Measurements from ENCODE around the gene NKX6-2.
"Not testable (repeated sequence)": the region's sequence is repeated elsewhere in the genome, so short reads cannot be mapped to it uniquely, and the experiment has no call there.

Gene NKX6-2

GRCh38 chr10:132793871-132794849 is 8.2 kb upstream of the NKX6-2 start:
- DNase-seq, result no peak

GRCh38 chr10:132793213-132793612 is 7.3 kb upstream of the NKX6-2 start:
- DNase-seq, result no peak

DNA sequence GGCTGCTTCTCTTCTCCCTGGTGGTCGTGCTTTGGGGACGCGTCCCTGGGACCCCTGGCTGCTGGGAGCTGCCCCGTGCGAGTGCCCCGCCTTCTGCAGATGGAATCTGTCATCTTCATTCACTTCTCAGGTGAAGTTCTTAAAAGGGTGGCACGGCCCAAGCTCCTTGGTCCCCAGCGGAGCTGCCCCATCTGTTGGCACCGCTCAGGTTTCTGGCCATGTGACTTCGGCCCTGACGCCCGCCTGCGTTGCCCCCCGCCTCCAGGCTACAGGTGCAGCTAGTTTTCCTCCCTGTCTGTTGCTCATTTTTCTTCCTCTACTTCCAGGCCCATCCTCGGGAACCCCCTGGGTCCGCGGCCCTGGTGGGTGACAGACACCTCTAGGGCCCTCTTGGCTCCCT is 6.8 kb upstream of the NKX6-2 start:
- DNase-seq, result no peak

- DNase-seq, result not testable (repeated sequence)
Observed at GRCh38 chr10:132792099-132792498, 6.2 kb upstream of the NKX6-2 start.

GRCh38 chr10:132790934-132791829 is 5.2 kb upstream of the NKX6-2 start:
- DNase-seq, result no peak

- DNase-seq, result no peak
Observed at GRCh38 chr10:132790470-132790869, 4.5 kb upstream of the NKX6-2 start.

- DNase-seq, result no peak
Observed at GRCh38 chr10:132789659-132790148, 3.8 kb upstream of the NKX6-2 start.

DNA sequence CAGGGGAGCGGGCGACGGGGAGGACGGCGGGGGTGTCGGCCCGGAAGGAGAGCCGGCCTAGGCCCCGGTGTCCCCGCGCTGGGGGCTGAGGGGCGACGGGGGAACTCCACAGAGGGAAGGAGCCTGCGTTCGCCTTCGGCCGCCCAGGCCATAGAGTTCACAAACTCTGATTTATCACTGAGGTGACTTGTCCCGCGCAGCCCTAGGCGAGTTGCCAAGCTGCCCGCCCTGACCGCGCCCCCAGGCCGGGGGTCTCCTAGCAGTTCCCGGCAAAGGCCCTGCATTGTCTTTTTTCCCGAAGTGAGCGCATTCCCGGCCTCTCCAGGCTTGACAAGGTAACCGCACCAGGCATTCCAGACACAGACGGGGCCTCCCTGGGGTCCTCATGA is 2.9 kb upstream of the NKX6-2 start:
- DNase-seq, result no peak

DNA sequence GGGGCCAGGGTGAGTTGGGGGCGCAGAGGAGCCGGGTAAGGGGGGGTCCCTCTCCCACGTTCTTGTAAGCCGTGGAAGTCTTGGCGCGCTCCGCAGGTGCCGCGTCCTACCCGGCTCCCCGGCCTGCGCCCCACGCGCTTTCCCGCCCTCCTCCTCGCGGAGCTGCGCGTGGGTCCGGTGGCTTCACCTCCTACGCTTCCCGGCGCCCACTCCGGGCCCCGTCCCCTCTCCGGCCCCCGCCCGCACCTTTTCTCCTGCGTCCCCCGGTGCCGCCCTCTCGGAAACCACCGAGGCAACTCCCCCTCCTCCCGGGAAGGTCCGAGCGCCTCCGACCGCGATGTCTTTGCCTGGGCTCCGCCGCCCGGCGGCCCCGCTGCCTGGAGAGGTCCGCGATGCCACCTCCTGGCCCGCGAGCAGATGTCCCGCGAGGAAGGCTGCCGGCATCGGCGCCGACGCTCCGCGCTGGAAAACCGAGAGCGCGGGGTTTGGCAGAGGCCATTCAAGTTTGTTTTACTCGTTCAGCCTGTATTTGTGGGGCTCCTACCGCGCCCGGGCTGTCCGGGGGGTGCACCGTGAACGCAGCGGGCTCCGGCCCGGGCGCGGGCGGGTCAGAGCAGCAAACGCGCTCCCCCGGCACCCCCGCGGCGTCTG is 2.4 kb upstream of the NKX6-2 start:
- DNase-seq, result no peak

DNA sequence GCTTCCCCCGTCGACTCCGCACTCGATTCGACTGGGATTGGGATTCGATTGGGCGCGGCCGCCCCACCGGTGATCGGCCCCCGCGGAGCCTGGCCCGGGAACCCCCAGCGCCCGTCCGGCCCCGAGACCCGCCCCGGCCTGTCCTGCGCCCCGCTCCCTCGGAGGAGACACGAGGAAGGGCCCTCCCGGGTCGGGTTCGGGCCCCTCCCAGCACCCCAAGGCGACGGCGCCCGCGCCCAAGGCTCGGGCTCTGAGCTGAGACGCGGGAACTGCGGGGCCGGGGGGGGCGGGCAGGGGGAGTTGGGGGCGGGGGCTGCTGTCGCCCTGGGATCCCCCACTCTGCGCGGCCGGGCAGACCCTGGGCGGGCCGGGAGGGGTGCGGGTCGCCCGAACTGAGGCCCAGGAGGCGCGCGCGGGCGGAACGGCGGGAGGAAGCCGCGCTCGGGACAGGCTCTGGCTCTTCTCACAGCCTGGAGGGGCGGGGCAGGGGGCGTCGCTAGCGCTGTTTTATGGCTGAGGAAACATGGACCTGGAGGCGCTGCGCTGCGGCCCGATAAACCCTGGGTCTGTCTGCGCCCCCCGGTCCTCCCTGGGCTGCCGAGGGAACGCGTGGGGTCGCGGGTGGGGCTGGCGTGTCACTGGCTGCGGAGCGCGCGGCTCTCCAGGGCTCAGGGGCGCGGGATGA is 1.7 kb upstream of the NKX6-2 start:
- no peak for DNase-seq

GRCh38 chr10:132786884-132787494 is 1.0 kb upstream of the NKX6-2 start:
- no peak for DNase-seq

GRCh38 chr10:132786476-132786883 is 533 bp upstream of the NKX6-2 start:
- no peak for DNase-seq

- DNase-seq, result no peak
Observed at GRCh38 chr10:132784866-132785722, 853 bp downstream of the NKX6-2 start.

- no peak for DNase-seq
Observed at GRCh38 chr10:132783940-132784865, 1.7 kb downstream of the NKX6-2 start.

DNA sequence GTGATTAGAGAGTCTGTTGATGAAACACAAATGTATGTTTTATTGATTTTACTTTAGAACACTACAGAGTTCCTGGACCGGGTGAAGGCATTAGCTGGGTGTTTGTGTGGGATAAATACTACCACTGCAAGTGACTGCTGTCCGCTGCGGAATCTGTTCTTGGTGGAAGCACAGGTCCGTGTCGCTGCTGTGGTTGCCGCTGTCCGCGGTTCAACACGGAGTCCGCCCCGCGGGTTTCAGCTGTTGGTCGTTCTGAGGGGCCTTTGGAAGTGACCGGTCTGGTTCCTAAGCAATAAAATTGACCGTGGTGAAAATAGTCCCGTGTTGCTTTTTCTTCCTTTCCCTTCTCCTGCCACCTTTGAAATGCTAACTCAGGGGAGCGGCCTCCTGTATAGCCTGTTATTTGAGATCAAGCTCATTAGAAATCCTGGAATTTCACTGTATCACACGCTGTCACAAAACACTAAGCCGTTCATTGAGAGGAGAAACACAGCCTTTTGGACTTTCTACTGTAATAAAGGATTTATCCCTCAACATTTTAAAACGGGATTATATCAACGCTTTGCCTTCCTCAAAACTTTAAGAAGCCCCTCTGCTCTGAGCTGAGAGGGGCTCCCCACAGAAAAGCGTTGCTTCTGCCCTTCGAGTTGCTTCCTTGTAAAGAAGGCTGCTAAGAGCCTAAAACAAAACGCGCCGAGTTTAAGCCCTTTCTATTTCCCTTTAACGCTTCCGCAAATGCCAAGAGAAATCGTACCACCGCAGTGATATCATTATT is 2.6 kb downstream of the NKX6-2 start:
- DNase-seq, result no peak

GRCh38 chr10:132781556-132781955 is 4.4 kb downstream of the NKX6-2 start:
- DNase-seq, result no peak

GRCh38 chr10:132780356-132780755 is 5.6 kb downstream of the NKX6-2 start:
- no peak for DNase-seq

- no peak for DNase-seq
Observed at GRCh38 chr10:132779549-132780294, 6.2 kb downstream of the NKX6-2 start.
